WERI-Rb-1 (cell line): ENCODE data around the gene SLC39A10.

Source experiments
- DNase-seq: peaks from one replicate; pipeline ENCODE4 v3.0.0-alpha.2; 2020
- H3K27ac ChIP-seq: fragments of 250-450 bp; sonication (Bioruptor Pico); 2 replicates; pipeline ENCODE4 v1.5.1; 2020; ENCODE audit warnings: mild to moderate bottlenecking, moderate library complexity
- H3K27me3 ChIP-seq: fragments of 250-450 bp; sonication (Bioruptor Pico); 2 replicates; pipeline ENCODE4 v1.5.1; 2021; ENCODE audit warnings: mild to moderate bottlenecking, low read depth, moderate library complexity; ENCODE audit not compliant: insufficient read depth, severe bottlenecking
- H3K36me3 ChIP-seq: fragments of 250-450 bp; sonication (Bioruptor Pico); 2 replicates; pipeline ENCODE4 v1.5.1; 2020; ENCODE audit warnings: mild to moderate bottlenecking, moderate library complexity
- H3K4me3 ChIP-seq: 2 replicates; pipeline ENCODE4 v1.5.1; 2011; ENCODE audit warnings: low read depth, mild to moderate bottlenecking, control low read depth, low read length
- H3K9me3 ChIP-seq: fragments of 250-450 bp; sonication (Bioruptor Pico); 2 replicates; pipeline ENCODE4 v1.5.1; 2021; ENCODE audit warnings: mild to moderate bottlenecking, moderate library complexity; ENCODE audit not compliant: severe bottlenecking
- TF ChIP-seq, protein P1 (sequence below): IDR thresholded peaks from 2 replicates; pipeline ENCODE4 v1.5.1; 2011; ENCODE audit warnings: low read depth, mild to moderate bottlenecking, control low read depth, inconsistent platforms, low read length

Gene SLC39A10

GRCh38 chr2:195633573-195633870 lies 23.5 kb upstream of the SLC39A10 start:
- Histone ChIP-seq H3K27ac (no peak overlapping the region), H3K27me3 (no peaks in the 10 kb centered on the region), H3K9me3 (no peaks in the 10 kb centered on the region), H3K4me3 (no peak overlapping the region), H3K36me3 (no peaks in the 10 kb centered on the region)
- TF ChIP-seq, protein P1, sequence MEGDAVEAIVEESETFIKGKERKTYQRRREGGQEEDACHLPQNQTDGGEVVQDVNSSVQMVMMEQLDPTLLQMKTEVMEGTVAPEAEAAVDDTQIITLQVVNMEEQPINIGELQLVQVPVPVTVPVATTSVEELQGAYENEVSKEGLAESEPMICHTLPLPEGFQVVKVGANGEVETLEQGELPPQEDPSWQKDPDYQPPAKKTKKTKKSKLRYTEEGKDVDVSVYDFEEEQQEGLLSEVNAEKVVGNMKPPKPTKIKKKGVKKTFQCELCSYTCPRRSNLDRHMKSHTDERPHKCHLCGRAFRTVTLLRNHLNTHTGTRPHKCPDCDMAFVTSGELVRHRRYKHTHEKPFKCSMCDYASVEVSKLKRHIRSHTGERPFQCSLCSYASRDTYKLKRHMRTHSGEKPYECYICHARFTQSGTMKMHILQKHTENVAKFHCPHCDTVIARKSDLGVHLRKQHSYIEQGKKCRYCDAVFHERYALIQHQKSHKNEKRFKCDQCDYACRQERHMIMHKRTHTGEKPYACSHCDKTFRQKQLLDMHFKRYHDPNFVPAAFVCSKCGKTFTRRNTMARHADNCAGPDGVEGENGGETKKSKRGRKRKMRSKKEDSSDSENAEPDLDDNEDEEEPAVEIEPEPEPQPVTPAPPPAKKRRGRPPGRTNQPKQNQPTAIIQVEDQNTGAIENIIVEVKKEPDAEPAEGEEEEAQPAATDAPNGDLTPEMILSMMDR, result no peak
- DNase-seq, result no peak

DNA sequence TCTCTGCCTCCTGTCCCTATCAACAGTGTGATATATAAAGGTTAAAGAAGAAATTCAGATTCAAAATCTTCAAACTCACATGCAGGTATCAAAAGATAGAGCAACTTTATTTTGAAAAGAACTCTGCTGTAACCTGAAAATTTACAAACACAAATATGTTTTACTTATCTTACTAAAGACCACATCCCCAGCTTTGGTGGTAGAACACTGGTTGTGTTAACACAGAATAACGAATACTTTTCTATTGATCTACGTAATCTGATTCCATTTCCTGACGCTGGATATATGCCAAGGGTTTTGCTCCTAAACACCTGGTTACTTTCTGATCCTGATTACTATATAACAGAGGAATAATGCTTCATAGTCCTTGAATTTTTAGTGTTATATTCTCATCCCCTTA lies 23.1 kb upstream of the SLC39A10 start:
- DNase-seq, result no peak
- TF ChIP-seq, protein P1, result no peak
- no peaks in the 10 kb centered on the region for H3K9me3 ChIP-seq
- no peak overlapping the region for H3K4me3 ChIP-seq
- no peaks in the 10 kb centered on the region for H3K36me3 ChIP-seq
- H3K27me3 ChIP-seq, result no peaks in the 10 kb centered on the region
- H3K27ac ChIP-seq, result no peak overlapping the region

DNA sequence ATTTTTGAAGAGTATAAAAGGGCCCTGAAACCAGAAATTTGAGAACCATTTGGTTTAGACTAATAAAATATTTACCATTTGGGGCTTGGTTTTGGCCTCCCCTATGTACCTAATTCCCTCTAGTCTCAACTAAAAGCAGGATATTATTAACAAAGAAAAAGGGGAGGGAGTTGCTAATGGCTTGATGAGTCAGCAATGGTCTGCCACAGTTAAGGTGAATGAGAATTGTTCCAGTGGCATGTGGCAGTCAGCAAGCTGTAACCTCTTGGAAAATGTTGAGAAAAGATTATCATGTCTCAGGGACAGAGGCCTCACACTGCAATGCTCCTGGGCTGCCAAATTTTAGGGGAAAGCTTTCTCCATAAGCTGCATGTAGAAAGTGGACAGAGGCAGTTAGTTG lies 20.1 kb upstream of the SLC39A10 start:
- Histone ChIP-seq H3K27ac (no peak overlapping the region), H3K36me3 (no peaks in the 10 kb centered on the region), H3K27me3 (no peaks in the 10 kb centered on the region), H3K9me3 (no peaks in the 10 kb centered on the region), H3K4me3 (no peak overlapping the region)
- DNase-seq, result no peak
- TF ChIP-seq, protein P1, result no peak

DNA sequence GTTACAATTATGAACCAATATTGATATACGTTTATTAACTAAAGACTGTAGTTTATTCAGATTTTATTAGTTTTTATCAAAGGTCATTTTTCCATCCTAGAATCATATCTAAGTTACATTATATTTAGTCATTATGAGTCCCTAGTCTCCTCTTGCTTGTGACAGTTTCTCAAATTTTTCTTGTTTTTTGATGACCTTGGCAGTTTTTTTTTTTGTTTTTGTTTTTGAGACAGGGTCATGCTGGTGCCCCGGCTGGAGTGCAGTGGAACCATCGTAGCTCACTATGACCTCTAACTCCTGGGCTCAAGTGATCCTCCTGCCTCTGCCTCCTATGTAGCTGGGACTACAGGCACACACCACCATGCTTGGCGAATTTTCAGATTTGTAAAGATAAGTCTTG lies 18.3 kb upstream of the SLC39A10 start:
- H3K27ac ChIP-seq, result no peak overlapping the region
- DNase-seq, result no peak
- no peak overlapping the region for H3K4me3 ChIP-seq
- H3K27me3 ChIP-seq, result no peaks in the 10 kb centered on the region
- no peaks in the 10 kb centered on the region for H3K9me3 ChIP-seq
- H3K36me3 ChIP-seq, result no peaks in the 10 kb centered on the region
- TF ChIP-seq, protein P1, result no peak

- Histone ChIP-seq H3K4me3 (no peak overlapping the region), H3K27ac (no peak overlapping the region), H3K27me3 (no peaks in the 10 kb centered on the region), H3K9me3 (no peaks in the 10 kb centered on the region), H3K36me3 (no peaks in the 10 kb centered on the region)
- DNase-seq, result no peak
- TF ChIP-seq, protein P1, result no peak
Measured at GRCh38 chr2:195639238-195639858, 17.7 kb upstream of the SLC39A10 start.

DNA sequence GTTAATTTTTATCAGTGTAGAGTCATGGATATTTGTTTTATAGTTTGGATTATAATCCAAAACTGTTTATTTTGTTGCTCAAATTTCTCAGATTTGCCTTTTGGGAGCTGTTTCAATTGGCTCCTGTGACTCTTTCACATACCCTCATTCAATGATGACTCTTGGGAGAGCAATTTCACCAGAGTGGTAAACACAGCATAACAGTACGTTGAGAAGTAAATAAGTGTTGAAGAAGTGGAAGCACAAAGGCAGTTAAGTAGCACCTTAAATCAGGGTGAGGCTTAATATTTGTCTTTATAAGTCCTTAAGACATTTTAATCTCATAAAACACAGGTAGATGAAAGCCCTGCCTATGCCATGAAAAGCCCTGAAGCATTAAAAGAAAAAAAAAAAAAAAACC lies 17.1 kb upstream of the SLC39A10 start:
- no peak for DNase-seq
- TF ChIP-seq, protein P1, result no peak

More for the DNA sequence above, 17.1 kb upstream of the SLC39A10 start:
- Histone ChIP-seq H3K36me3 (no peaks in the 10 kb centered on the region), H3K9me3 (no peaks in the 10 kb centered on the region), H3K4me3 (no peak overlapping the region), H3K27me3 (no peaks in the 10 kb centered on the region), H3K27ac (no peak overlapping the region)
